Heart left ventricle (tissue), 16 donors: ENCODE measurements around the gene STK24. TPM values are rescaled to one million over a fixed set of nuclear protein-coding genes. Genes with fewer than 3 reads are reported as not detected.
"Not testable (repeated sequence)": the region's sequence is repeated elsewhere in the genome, so short reads cannot be mapped to it uniquely, and the experiment has no call there.

ENCODE experiments used
- ATAC-seq, 4 donors: fragments of 200-7000 bp; cut with Tn5 transposase; one replicate each; pipeline ENCODE4 v1.9.1; 2020 to 2022; ENCODE audit warnings: moderate library complexity in 4 of 4, mild to moderate bottlenecking in 3 of 4, moderate number of reproducible peaks in 1 of 4
- DNase-seq, 5 donors: peaks; one replicate each; pipeline ENCODE4 v3.0.0-alpha.2; 2020
- H3K27ac ChIP-seq, 12 donors: fragments of 200-600 bp; sonication (generic) in 4 of 12; one replicate each; pipeline versions ENCODE4 v1.5.0 to v1.8.0; 2016 to 2022; ENCODE audit warnings: mild to moderate bottlenecking in 2 of 12
- H3K27me3 ChIP-seq, 9 donors: fragments of 200-600 bp; sonication (generic) in 2 of 9; one replicate each; pipeline versions ENCODE4 v1.5.1 to v1.8.0; 2016 to 2022; ENCODE audit warnings: mild to moderate bottlenecking in 3 of 9
- H3K36me3 ChIP-seq, 9 donors: fragments of 200-600 bp; sonication (generic) in 2 of 9; one replicate each; pipeline versions ENCODE4 v1.5.0 to v1.8.0; 2018 to 2022; ENCODE audit warnings: mild to moderate bottlenecking in 2 of 9
- H3K4me1 ChIP-seq, 12 donors: fragments of 200-600 bp; sonication (generic) in 4 of 12; one replicate each; pipeline versions ENCODE4 v1.5.0 to v1.8.0; 2016 to 2022; ENCODE audit warnings: mild to moderate bottlenecking in 3 of 12
- H3K4me3 ChIP-seq, 12 donors: fragments of 200-600 bp; sonication (generic) in 4 of 12; one replicate each; pipeline versions ENCODE4 v1.5.0 to v1.8.0; 2017 to 2022; ENCODE audit warnings: mild to moderate bottlenecking in 9 of 12, moderate library complexity in 4 of 12
- H3K9me3 ChIP-seq, 12 donors: fragments of 200-600 bp; sonication (generic) in 4 of 12; one replicate each; pipeline versions ENCODE4 v1.5.0 to v1.8.0; 2016 to 2022; ENCODE audit warnings: mild to moderate bottlenecking in 1 of 12
- POLR2A ChIP-seq, 2 donors: fragments of 450-650 bp; IDR thresholded peaks; one replicate each; pipeline ENCODE4 v1.6.1; 2017; ENCODE audit warnings: antibody characterized with exemption in 2 of 2, mild to moderate bottlenecking in 2 of 2, moderate library complexity in 2 of 2
- WGBS, 4 donors: extraction: QIAGEN DNeasy Blood & Tissue Kit in 2 of 4; methylation state at CpG; one replicate each; pipeline versions ENCODE4 v1.1.5 to v1.1.7; 2013 to 2018; 5-methylcytosine and 5-hydroxymethylcytosine counted together
- intact Hi-C, 10 donors: fragments of 100-400 bp; cut with DNase I; formaldehyde crosslinking; loops; one replicate each; pipeline versions ENCODE4 v1.11.1 to v1.14.2; 2022
- polyA plus RNA-seq, 2 donors: library from polyadenylated mRNA; stranded (reverse); fragments of 200-250 nt; gene quantifications; one replicate each; pipeline ENCODE4 v1.2.3, GENCODE V29; 2013
- total RNA-seq, 9 donors: library from RNA; depleted of rRNA in 2 of 9; stranded (reverse); fragments of >200 nt in 2 of 9; fragmentation: NEBNext Ultra II Directional in 3 of 9; extraction: Animal tissue kit (Norgen Biotek cat#: 25700) in 3 of 9; gene quantifications; one replicate each; pipeline versions ENCODE4 v1.1.0 to v1.2.4, GENCODE V29; 2016 to 2023
- TF ChIP-seq, protein P1 (sequence below), 12 donors: fragments of 200-600 bp; sonication (generic) in 4 of 12; IDR thresholded peaks; one replicate each; pipeline versions ENCODE4 v1.5.0 to v1.8.0; 2018 to 2022; ENCODE audit warnings: antibody characterized with exemption in 12 of 12, mild to moderate bottlenecking in 5 of 12
- donor health status: ischemic (EF 13 %, LVEDD 7.1; RV severe dilation, severe dysfunction).
- donor health status: healthy with polysubstance abuse.
- donor health status: DM: no; HTN: yes; CAD: no.
- donor health status: DM: no; HTN: no; CAD: no.
- donor health status: ischemic (EF 25% LVEDD 6.9; RV normal size, moderate dysfunction).
- donor health status: ischemic (EF 25% LVEDD 5.7; RV mildly dilated, moderate dysfunction).
- donor health status: healthy.
- donor health status: DM: yes; HTN: yes; CAD: no.
- donor health status: ischemic (EF 35%, LVEDD 5.7; RV mildly dilated, moderate dysfunction).
- donor health status: nonischemic (EF 11% LVEDD 7.7; RV severe dilation, severe dysfunction).
- donor health status: DM: yes; HTN: yes; CAD: no.
- donor health status: PGD.
- donor health status: ischemic (EF 29% LVEDD 5.4; RV normal size, mild dysfunction).
- donor health status: nonischemic (EF 23%, LVEDD 6.1; RV moderate dilation, normal function).

The STK24 gene
- total and polyA plus RNA-seq, 11 donors = 26.6 to 82.6 (median 59.6) TPM

GRCh38 chr13:98619556-98619955 lies 42.6 kb upstream of the STK24 start:
- no peaks in the 10 kb centered on the region for H3K27me3 ChIP-seq
- DNase-seq (no peak), ATAC-seq (no peak)
- H3K9me3 ChIP-seq = no peaks in the 10 kb centered on the region
- no peak overlapping the region for H3K4me3 ChIP-seq
- no peaks in the 10 kb centered on the region for H3K36me3 ChIP-seq
- TF ChIP-seq, protein P1, sequence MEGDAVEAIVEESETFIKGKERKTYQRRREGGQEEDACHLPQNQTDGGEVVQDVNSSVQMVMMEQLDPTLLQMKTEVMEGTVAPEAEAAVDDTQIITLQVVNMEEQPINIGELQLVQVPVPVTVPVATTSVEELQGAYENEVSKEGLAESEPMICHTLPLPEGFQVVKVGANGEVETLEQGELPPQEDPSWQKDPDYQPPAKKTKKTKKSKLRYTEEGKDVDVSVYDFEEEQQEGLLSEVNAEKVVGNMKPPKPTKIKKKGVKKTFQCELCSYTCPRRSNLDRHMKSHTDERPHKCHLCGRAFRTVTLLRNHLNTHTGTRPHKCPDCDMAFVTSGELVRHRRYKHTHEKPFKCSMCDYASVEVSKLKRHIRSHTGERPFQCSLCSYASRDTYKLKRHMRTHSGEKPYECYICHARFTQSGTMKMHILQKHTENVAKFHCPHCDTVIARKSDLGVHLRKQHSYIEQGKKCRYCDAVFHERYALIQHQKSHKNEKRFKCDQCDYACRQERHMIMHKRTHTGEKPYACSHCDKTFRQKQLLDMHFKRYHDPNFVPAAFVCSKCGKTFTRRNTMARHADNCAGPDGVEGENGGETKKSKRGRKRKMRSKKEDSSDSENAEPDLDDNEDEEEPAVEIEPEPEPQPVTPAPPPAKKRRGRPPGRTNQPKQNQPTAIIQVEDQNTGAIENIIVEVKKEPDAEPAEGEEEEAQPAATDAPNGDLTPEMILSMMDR (IDR thresholded peaks at IDR 0.05) = no peak
- no peak for TF ChIP-seq POLR2A (IDR thresholded peaks at IDR 0.05)
- peaks cover 0 to 8% (median 0%) of the 10 kb centered on the region in 12 donors for H3K4me1 ChIP-seq
- no peak overlapping the region for H3K27ac ChIP-seq
- WGBS, 4 donors = 89 to 93% (median 91%) methylated on average over 3 of the region's 3 CpGs
- intact Hi-C loops = no loop called here

DNA sequence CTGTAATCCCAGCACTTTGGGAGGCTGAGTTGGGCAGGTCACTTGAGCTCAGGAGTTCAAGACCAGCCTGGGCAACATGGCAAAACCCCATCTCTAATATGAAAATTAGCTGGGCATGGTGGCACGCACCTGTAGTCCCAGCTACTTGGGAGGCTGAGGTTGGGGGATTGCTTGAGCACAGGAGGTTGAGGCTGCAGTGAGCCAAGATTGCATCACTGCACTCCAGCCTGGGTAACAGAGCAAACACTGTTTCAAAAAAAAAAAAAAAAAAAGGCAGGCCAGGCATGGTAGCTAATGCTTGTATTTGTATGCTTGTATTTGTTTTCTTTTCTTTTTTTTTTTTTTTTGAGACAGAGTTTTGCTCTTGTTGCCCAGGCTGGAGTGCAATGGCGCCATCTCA lies 38.7 kb upstream of the STK24 start:
- WGBS, 4 donors = 94 to 98% (median 97%) methylated on average over 2 of the region's 2 CpGs
- intact Hi-C loops = not testable (repeated sequence)

DNA sequence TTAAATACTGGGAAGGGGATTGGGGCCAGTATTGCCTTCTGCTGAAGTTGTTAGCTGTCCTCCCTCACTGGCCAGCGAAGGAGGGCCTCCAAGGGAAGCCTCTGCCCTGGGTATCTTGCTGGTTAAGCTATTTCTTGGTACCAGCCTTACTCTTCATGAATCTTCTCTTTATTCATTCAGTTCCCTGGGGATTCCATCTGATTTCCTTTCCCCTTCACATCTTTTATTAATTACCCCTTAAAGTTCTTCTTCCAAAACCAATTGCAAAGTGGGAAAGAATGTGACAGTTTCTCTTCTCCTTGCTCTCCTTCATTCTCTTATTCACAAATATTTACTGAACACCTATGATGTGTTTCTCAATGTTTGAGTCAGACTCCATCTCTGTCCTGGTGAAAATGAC lies 36.7 kb upstream of the STK24 start:
- intact Hi-C loops = no loop called here
- Histone ChIP-seq H3K4me3 (no peak overlapping the region), H3K9me3 (no peaks in the 10 kb centered on the region), H3K36me3 (no peaks in the 10 kb centered on the region), H3K4me1 (no peaks in the 10 kb centered on the region), H3K27ac (no peak overlapping the region), H3K27me3 (no peaks in the 10 kb centered on the region)
- TF ChIP-seq, protein P1 (IDR thresholded peaks at IDR 0.05) = no peak
- no peak for TF ChIP-seq POLR2A (IDR thresholded peaks at IDR 0.05)
- ATAC-seq (no peak), DNase-seq (no peak)
- 89 to 97% (median 91%) methylated on average over 1 of the region's 1 CpG for whole genome bisulfite sequencing, 4 donors

More for the DNA sequence above, 38.7 kb upstream of the STK24 start:
- not testable (repeated sequence) for DNase-seq, H3K4me1 ChIP-seq, H3K4me3 ChIP-seq, H3K27me3 ChIP-seq, H3K27ac ChIP-seq, ATAC-seq, H3K9me3 ChIP-seq, H3K36me3 ChIP-seq

DNA sequence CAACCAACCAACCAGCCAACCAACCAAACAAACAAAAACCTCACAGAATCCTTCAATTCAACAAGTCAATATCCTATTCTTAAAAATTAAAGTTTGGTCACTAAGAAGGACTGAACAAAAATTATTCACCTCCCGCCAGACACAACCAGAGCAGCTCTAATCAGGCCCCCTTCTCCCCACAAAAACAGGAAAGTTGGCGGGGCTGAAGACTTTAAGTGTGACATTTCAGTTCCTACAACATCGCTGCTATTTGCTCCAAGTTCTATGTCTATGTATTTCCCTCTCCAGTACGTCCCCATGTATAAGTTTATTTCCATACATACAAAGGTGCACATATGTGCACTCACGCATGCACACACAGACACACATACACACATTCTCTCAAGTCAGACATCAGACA lies 32.8 kb upstream of the STK24 start:
- no peaks in the 10 kb centered on the region for H3K27me3 ChIP-seq
- DNase-seq = no peak
- WGBS, 4 donors = 90 to 94% (median 91%) methylated on average over 5 of the region's 5 CpGs
- no peak overlapping the region for H3K27ac ChIP-seq
- H3K36me3 ChIP-seq = no peaks in the 10 kb centered on the region
- H3K4me1 ChIP-seq = no peaks in the 10 kb centered on the region
- intact Hi-C loops = no loop called here
- H3K9me3 ChIP-seq = no peaks in the 10 kb centered on the region
- ATAC-seq = no peak
- TF ChIP-seq, protein P1 (IDR thresholded peaks at IDR 0.05) = no peak
- no peak for TF ChIP-seq POLR2A (IDR thresholded peaks at IDR 0.05)
- H3K4me3 ChIP-seq = no peak overlapping the region

DNA sequence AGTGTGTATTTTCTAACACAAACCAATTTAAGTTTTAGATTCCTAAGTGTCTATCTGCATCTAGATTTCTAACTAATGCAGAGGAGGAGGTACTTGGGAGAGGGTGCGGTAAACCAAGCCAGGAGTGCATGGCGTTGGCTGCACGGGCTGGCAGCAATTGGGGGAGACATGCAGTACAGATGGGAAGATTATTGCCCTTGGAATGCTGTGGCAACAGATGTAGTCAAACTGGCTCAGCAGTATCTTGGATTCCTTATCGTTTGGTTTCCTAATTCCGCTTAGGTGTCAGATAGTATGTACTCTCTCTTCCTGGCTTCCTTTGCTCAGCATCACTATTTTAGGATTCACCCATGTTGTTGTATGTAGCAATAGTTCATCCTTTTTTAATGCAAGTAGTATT lies 29.4 kb upstream of the STK24 start:
- ATAC-seq (peak in 1 of 4 donors; percentile 56), DNase-seq (no peak)
- intact Hi-C loops = no loop called here
- H3K4me3 ChIP-seq = no peak overlapping the region
- H3K9me3 ChIP-seq = no peaks in the 10 kb centered on the region
- no peaks in the 10 kb centered on the region for H3K4me1 ChIP-seq
- no peaks in the 10 kb centered on the region for H3K27me3 ChIP-seq
- no peaks in the 10 kb centered on the region for H3K36me3 ChIP-seq
- 19 to 56% (median 31%) methylated on average over 5 of the region's 5 CpGs for WGBS, 4 donors
- TF ChIP-seq POLR2A (IDR thresholded peaks at IDR 0.05) = no peak
- TF ChIP-seq, protein P1 (IDR thresholded peaks at IDR 0.05) = no peak
- H3K27ac ChIP-seq = no peak overlapping the region
